Lung (tissue), 12 donors: Measurements from ENCODE around the gene SRD5A1. TPM values are rescaled to one million over a fixed set of nuclear protein-coding genes. Genes with fewer than 3 reads are reported as not detected.

Experiments used
- ATAC-seq: fragments of 200-7000 bp; cut with Tn5 transposase; one replicate; pipeline ENCODE4 v1.9.1; 2020; ENCODE audit warnings: moderate number of reproducible peaks; ENCODE audit not compliant: insufficient read depth, low FRiP score
- DNase-seq, 3 donors: peaks; one replicate each; pipeline ENCODE4 v3.0.0-alpha.2; 2013 to 2017
- H3K27ac ChIP-seq, 2 donors: one replicate each; pipeline ENCODE4 v1.5.1; 2013; ENCODE audit warnings: mild to moderate bottlenecking in 2 of 2, moderate library complexity in 2 of 2, control low read depth in 1 of 2, inconsistent platforms in 1 of 2, low read depth in 1 of 2, low read length in 1 of 2
- H3K27me3 ChIP-seq, 3 donors: one replicate each; pipeline ENCODE4 v1.5.1; 2013; ENCODE audit warnings: low read length in 2 of 3; ENCODE audit not compliant: control insufficient read depth in 3 of 3, insufficient read depth in 3 of 3
- H3K36me3 ChIP-seq, 4 donors: one replicate each; pipeline ENCODE4 v1.5.1; 2013; ENCODE audit warnings: low read length in 4 of 4, mild to moderate bottlenecking in 1 of 4, moderate library complexity in 1 of 4; ENCODE audit not compliant: control insufficient read depth in 4 of 4, insufficient read depth in 4 of 4
- H3K4me1 ChIP-seq, 5 donors: one replicate each; pipeline ENCODE4 v1.5.1; 2013; ENCODE audit warnings: low read length in 5 of 5, mild to moderate bottlenecking in 2 of 5, moderate library complexity in 1 of 5; ENCODE audit not compliant: control insufficient read depth in 5 of 5, insufficient read depth in 5 of 5
- H3K4me3 ChIP-seq: one replicate; pipeline ENCODE4 v1.5.1; 2013; ENCODE audit warnings: mild to moderate bottlenecking, control low read depth, moderate library complexity
- H3K9ac ChIP-seq, 2 donors: one replicate each; pipeline ENCODE4 v1.5.1; 2013; ENCODE audit warnings: low read length in 2 of 2, control low read depth in 1 of 2; ENCODE audit not compliant: insufficient read depth in 1 of 2
- H3K9me3 ChIP-seq, 4 donors: one replicate each; pipeline ENCODE4 v1.5.1; 2013; ENCODE audit warnings: low read length in 3 of 4, mild to moderate bottlenecking in 1 of 4, moderate library complexity in 1 of 4; ENCODE audit not compliant: control insufficient read depth in 4 of 4, insufficient read depth in 3 of 4
- WGBS, 2 donors: extraction: QIAGEN DNeasy Blood & Tissue Kit; methylation state at CpG; one replicate each; pipeline ENCODE4 v1.1.7; 2013; 5-methylcytosine and 5-hydroxymethylcytosine counted together
- polyA plus RNA-seq, 2 donors: library from polyadenylated mRNA; stranded (reverse); fragments of 200-250 nt; gene quantifications; one replicate each; pipeline ENCODE4 v1.2.1, GENCODE V29; 2013
- total RNA-seq, 2 donors: library from RNA; depleted of rRNA in 1 of 2; stranded (reverse); fragments of >200 nt in 1 of 2; gene quantifications; one replicate each; pipeline ENCODE4 v1.2.1, GENCODE V29; 2014 to 2021
- TF ChIP-seq, protein P1 (sequence below): IDR thresholded peaks from 2 replicates; pipeline ENCODE4 v1.5.1; 2012; ENCODE audit warnings: mild to moderate bottlenecking; ENCODE audit errors: control extremely low read depth, extremely low read depth
- donor health status: control.
- donor health status: control.
- donor health status: Bipolar disorder and iron deficiency.
- donor health status: healthy.
- donor health status: DM: yes; HTN: yes; CAD: no.

Gene SRD5A1
- total and polyA plus RNA-seq, 4 donors: 2.6 to 14.4 (median 7.3) TPM

DNA sequence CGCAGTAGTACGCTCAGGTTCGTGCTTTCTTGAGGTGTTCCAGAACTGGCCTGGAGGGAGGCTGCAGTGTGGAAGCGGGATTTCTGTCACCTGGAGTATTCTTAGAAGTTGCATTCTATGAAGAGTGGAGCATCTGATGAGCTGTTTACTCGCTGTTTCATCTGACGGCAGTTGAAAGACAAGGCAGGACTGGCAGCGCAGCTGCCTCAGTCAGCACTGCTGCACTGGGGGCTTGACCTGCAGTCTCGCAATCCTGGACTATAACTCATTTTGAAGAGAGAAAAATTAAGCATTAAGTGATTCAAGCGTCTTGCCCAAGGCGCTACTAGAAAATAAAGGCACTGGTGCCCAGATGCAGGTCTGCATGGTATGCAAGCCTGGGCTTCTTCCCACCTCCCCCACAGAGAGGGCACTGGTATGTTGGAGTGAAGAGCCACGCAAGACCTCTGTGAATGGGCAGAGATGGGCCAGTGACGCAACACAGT is 90.6 kb downstream of the SRD5A1 start:
- no peak overlapping the region for H3K4me3 ChIP-seq
- peaks cover 0 to 8% (median 7%) of the 10 kb centered on the region in 4 donors for H3K36me3 ChIP-seq
- WGBS, 2 donors: 92 to 93% methylated on average over 12 of the region's 12 CpGs
- H3K27me3 ChIP-seq: no peaks in the 10 kb centered on the region
- no peaks in the 10 kb centered on the region for H3K9me3 ChIP-seq
- DNase-seq (no peak), ATAC-seq (no peak)
- no peak overlapping the region for H3K27ac ChIP-seq
- peaks cover 3 to 46% (median 19%) of the 10 kb centered on the region in 5 donors for H3K4me1 ChIP-seq
- H3K9ac ChIP-seq: no peak overlapping the region
- TF ChIP-seq, protein P1, sequence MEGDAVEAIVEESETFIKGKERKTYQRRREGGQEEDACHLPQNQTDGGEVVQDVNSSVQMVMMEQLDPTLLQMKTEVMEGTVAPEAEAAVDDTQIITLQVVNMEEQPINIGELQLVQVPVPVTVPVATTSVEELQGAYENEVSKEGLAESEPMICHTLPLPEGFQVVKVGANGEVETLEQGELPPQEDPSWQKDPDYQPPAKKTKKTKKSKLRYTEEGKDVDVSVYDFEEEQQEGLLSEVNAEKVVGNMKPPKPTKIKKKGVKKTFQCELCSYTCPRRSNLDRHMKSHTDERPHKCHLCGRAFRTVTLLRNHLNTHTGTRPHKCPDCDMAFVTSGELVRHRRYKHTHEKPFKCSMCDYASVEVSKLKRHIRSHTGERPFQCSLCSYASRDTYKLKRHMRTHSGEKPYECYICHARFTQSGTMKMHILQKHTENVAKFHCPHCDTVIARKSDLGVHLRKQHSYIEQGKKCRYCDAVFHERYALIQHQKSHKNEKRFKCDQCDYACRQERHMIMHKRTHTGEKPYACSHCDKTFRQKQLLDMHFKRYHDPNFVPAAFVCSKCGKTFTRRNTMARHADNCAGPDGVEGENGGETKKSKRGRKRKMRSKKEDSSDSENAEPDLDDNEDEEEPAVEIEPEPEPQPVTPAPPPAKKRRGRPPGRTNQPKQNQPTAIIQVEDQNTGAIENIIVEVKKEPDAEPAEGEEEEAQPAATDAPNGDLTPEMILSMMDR: no peak

Other genes starting within 250 kb of the SRD5A1 start
- under 1 TPM; 0.09 to 0.51 TPM for gene UBE2QL1, start 184.6 kb upstream of the SRD5A1 start, total RNA-seq
- under 1 TPM; 0.02 to 0.08 TPM for gene UBE2QL1, start 184.6 kb upstream of the SRD5A1 start, polyA plus RNA-seq
- gene NSUN2, start 396 bp upstream of the SRD5A1 start, total RNA-seq: 10 to 100 TPM; 43.8 to 52.7 TPM
- gene NSUN2, start 396 bp upstream of the SRD5A1 start, polyA plus RNA-seq: 10 to 100 TPM; 36.6 to 44.3 TPM
- 10 to 100 TPM; 24.3 to 46.9 TPM for gene TENT4A, start 80.0 kb downstream of the SRD5A1 start, total RNA-seq
- gene TENT4A, start 80.0 kb downstream of the SRD5A1 start, polyA plus RNA-seq: 10 to 100 TPM in 1 of 2 donors, 1 to 10 TPM in 1; 9.4 to 10.4 TPM